MM.1S (cell line): Measurements from ENCODE around the gene ZCWPW1.

Experiments used
- DNase-seq: peaks from one replicate; pipeline ENCODE4 v3.0.0-alpha.2; 2015
- H2AFZ ChIP-seq: fragments of 300-600 bp; sonication (generic); 2 replicates; pipeline ENCODE4 v1.6.0; 2016; ENCODE audit warnings: antibody characterized with exemption, low read length
- H3F3A ChIP-seq: fragments of 300-600 bp; sonication (generic); 2 replicates; pipeline ENCODE4 v1.6.1; 2016; ENCODE audit warnings: mild to moderate bottlenecking, antibody characterized with exemption, low read length, moderate library complexity, mixed read lengths; ENCODE audit not compliant: insufficient read depth
- H3K27ac ChIP-seq: fragments of 300-600 bp; sonication (generic); 2 replicates; pipeline ENCODE4 v1.5.1; 2016; ENCODE audit warnings: mild to moderate bottlenecking, low read length
- H3K27me3 ChIP-seq: fragments of 300-600 bp; sonication (generic); replicated peaks from 2 replicates; pipeline ENCODE4 v1.6.0; 2016; ENCODE audit warnings: low read length; ENCODE audit not compliant: insufficient read depth
- H3K36me3 ChIP-seq: fragments of 300-600 bp; sonication (generic); replicated peaks from 2 replicates; pipeline ENCODE4 v1.6.1; 2016; ENCODE audit warnings: mild to moderate bottlenecking, low read length, mixed read lengths; ENCODE audit not compliant: insufficient read depth
- H3K4me1 ChIP-seq: fragments of 300-600 bp; sonication (generic); 2 replicates; pipeline ENCODE4 v1.6.1; 2016; ENCODE audit warnings: low read length, mixed read lengths
- H3K4me2 ChIP-seq: fragments of 300-600 bp; sonication (generic); 2 replicates; pipeline ENCODE4 v1.6.0; 2016; ENCODE audit warnings: low read depth, low read length
- H3K4me3 ChIP-seq: fragments of 300-600 bp; sonication (generic); 2 replicates; pipeline ENCODE4 v1.5.1; 2016; ENCODE audit warnings: low read length, mixed read lengths
- H3K79me2 ChIP-seq: fragments of 300-600 bp; sonication (generic); 2 replicates; pipeline ENCODE4 v1.6.1; 2016; ENCODE audit warnings: mixed run types, low read length, mixed read lengths
- H3K9ac ChIP-seq: fragments of 300-600 bp; sonication (generic); 2 replicates; pipeline ENCODE4 v1.6.1; 2016; ENCODE audit warnings: low read length, mixed read lengths
- H3K9me2 ChIP-seq: fragments of 300-600 bp; sonication (generic); replicated peaks from 2 replicates; pipeline ENCODE4 v1.6.1; 2016; ENCODE audit warnings: mild to moderate bottlenecking, low read length, mixed read lengths; ENCODE audit not compliant: insufficient read depth
- H3K9me3 ChIP-seq: fragments of 300-600 bp; sonication (generic); replicated peaks from 2 replicates; pipeline ENCODE4 v1.6.1; 2016; ENCODE audit warnings: mild to moderate bottlenecking, low read length, mixed read lengths; ENCODE audit not compliant: insufficient read depth
- H4K20me1 ChIP-seq: fragments of 300-600 bp; sonication (generic); 2 replicates; pipeline ENCODE4 v1.6.1; 2016; ENCODE audit warnings: mild to moderate bottlenecking, low read length, moderate library complexity, mixed read lengths; ENCODE audit not compliant: insufficient read depth
- EZH2 ChIP-seq: fragments of 300-600 bp; sonication (generic); optimal IDR thresholded peaks from 2 replicates; pipeline ENCODE3; 2017; ENCODE audit warnings: low read depth, mild to moderate bottlenecking, antibody characterized with exemption, low read length, mixed read lengths
- EZH2phosphoT487 ChIP-seq: fragments of 300-600 bp; sonication (generic); IDR thresholded peaks from 2 replicates; pipeline ENCODE4 v1.6.1; 2018; ENCODE audit warnings: antibody characterized with exemption, low read length
- TF ChIP-seq, protein P1 (sequence below): fragments of 300-600 bp; sonication (generic); IDR thresholded peaks from 2 replicates; pipeline ENCODE4 v1.5.1; 2016; ENCODE audit warnings: antibody characterized with exemption, low read length, mixed read lengths

Gene ZCWPW1

GRCh38 chr7:100418930-100419659 is 9.4 kb downstream of the ZCWPW1 start:
- Histone ChIP-seq H3K79me2 (no peaks in the 10 kb centered on the region), H3K27ac (peak overlapping the region; percentile 8; the same call in 1 of the 2 replicates), H2AFZ (0 out of 2 replicates have a peak overlapping the region, but pooled peaks have one; percentile 27), H3K27me3 (no peaks in the 10 kb centered on the region), H3K9ac (no peak overlapping the region), H3K9me3 (no peaks in the 10 kb centered on the region), H3K4me3 (no peak overlapping the region), H3K4me2 (peak overlapping the region; percentile 28), H4K20me1 (no peaks in the 10 kb centered on the region), H3K9me2 (no peaks in the 10 kb centered on the region), H3K4me1 (peaks cover 32% of the 10 kb centered on the region), H3F3A (peaks cover 9% of the 10 kb centered on the region), H3K36me3 (no peaks in the 10 kb centered on the region)
- no peak for DNase-seq
- TF ChIP-seq EZH2 (no peak), EZH2phosphoT487 (no peak)
- TF ChIP-seq, protein P1, sequence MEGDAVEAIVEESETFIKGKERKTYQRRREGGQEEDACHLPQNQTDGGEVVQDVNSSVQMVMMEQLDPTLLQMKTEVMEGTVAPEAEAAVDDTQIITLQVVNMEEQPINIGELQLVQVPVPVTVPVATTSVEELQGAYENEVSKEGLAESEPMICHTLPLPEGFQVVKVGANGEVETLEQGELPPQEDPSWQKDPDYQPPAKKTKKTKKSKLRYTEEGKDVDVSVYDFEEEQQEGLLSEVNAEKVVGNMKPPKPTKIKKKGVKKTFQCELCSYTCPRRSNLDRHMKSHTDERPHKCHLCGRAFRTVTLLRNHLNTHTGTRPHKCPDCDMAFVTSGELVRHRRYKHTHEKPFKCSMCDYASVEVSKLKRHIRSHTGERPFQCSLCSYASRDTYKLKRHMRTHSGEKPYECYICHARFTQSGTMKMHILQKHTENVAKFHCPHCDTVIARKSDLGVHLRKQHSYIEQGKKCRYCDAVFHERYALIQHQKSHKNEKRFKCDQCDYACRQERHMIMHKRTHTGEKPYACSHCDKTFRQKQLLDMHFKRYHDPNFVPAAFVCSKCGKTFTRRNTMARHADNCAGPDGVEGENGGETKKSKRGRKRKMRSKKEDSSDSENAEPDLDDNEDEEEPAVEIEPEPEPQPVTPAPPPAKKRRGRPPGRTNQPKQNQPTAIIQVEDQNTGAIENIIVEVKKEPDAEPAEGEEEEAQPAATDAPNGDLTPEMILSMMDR: peak; percentile 18

- Histone ChIP-seq H3K27ac (no peak overlapping the region), H3K4me2 (no peak overlapping the region), H3K27me3 (no peaks in the 10 kb centered on the region), H2AFZ (no peak overlapping the region), H3K9me3 (no peaks in the 10 kb centered on the region), H3K9ac (no peak overlapping the region), H3K4me3 (no peak overlapping the region), H4K20me1 (no peaks in the 10 kb centered on the region), H3F3A (peaks cover 9% of the 10 kb centered on the region), H3K36me3 (no peaks in the 10 kb centered on the region), H3K4me1 (peaks cover 30% of the 10 kb centered on the region), H3K9me2 (no peaks in the 10 kb centered on the region), H3K79me2 (no peaks in the 10 kb centered on the region)
- TF ChIP-seq, protein P1: no peak
- TF ChIP-seq EZH2: no peak
- no peak for DNase-seq
These were observed 13.1 kb downstream of the ZCWPW1 start for GRCh38 chr7:100415448-100415847.

DNA sequence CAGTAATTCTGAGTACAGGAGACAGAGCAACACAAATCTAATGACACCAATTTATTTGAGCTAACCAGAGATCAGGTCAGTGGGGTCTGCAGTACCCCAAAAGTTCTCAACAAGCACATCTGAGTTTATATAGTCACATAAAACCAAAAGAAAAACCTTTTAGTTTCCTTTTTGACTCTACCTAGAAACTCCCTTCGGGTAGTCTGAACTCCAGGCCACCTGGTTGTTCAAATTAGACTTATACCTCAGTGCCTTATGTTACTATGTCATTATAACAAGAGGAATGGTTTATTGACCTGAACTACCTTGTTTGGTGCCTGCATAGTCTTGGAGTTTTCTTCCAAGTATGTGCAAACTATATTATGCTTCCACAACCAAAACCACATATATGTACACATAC is 14.6 kb downstream of the ZCWPW1 start:
- H3F3A ChIP-seq: peaks cover 2% of the 10 kb centered on the region; the same call in 1 of the 2 replicates
- peak overlapping the region; percentile 26; the same call in 1 of the 2 replicates for H3K27ac ChIP-seq
- no peaks in the 10 kb centered on the region for H3K27me3 ChIP-seq
- H3K9ac ChIP-seq: no peak overlapping the region
- peaks cover 18% of the 10 kb centered on the region for H3K4me1 ChIP-seq
- H4K20me1 ChIP-seq: no peaks in the 10 kb centered on the region
- peak; percentile 67 for DNase-seq
- H2AFZ ChIP-seq: peak overlapping the region; percentile 57
- H3K4me2 ChIP-seq: peak overlapping the region; percentile 46; the same call in 1 of the 2 replicates
- H3K79me2 ChIP-seq: no peaks in the 10 kb centered on the region
- H3K4me3 ChIP-seq: no peak overlapping the region
- H3K9me2 ChIP-seq: no peaks in the 10 kb centered on the region
- no peaks in the 10 kb centered on the region for H3K36me3 ChIP-seq
- H3K9me3 ChIP-seq: no peaks in the 10 kb centered on the region
- no peak for TF ChIP-seq EZH2
- TF ChIP-seq, protein P1: no peak
- TF ChIP-seq EZH2phosphoT487: no peak
